Activated naive CD8-positive, alpha-beta T cell treated with anti-CD3 and anti-CD28 coated beads, Interleukin-2, amount 50 U/mL, for 16 hours (primary cell): ENCODE data around the gene VPS25.
"Not testable (repeated sequence)": the region's sequence is repeated elsewhere in the genome, so short reads cannot be mapped to it uniquely, and the experiment has no call there.

ENCODE experiments used
- DNase-seq: peaks from one replicate; pipeline ENCODE4 v3.0.0-alpha.2; 2020; ENCODE audit warnings: low read depth, low spot score

Gene VPS25

GRCh38 chr17:42768006-42768405, 5.2 kb upstream of the VPS25 start:
- DNase-seq: not testable (repeated sequence)

- DNase-seq: not testable (repeated sequence)
These were observed 3.3 kb upstream of the VPS25 start for GRCh38 chr17:42769964-42770363.

DNA sequence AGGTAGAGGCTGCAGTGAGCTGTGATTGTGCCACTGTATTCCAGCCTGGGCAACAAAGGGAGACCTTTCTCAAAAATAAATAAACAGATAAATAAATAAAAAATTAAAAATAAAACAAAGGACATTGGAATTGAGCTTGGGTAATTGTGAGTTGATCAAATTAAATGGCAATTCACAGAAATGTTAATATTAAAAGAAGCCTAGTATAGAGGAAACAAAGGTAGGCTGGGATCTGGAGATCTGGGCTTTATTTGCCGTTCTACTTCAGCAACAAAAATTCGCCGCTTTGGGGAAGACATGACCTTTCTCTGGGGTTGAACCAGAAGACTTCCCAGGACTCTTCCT, 332 bp upstream of the VPS25 start:
- DNase-seq: no peak

DNA sequence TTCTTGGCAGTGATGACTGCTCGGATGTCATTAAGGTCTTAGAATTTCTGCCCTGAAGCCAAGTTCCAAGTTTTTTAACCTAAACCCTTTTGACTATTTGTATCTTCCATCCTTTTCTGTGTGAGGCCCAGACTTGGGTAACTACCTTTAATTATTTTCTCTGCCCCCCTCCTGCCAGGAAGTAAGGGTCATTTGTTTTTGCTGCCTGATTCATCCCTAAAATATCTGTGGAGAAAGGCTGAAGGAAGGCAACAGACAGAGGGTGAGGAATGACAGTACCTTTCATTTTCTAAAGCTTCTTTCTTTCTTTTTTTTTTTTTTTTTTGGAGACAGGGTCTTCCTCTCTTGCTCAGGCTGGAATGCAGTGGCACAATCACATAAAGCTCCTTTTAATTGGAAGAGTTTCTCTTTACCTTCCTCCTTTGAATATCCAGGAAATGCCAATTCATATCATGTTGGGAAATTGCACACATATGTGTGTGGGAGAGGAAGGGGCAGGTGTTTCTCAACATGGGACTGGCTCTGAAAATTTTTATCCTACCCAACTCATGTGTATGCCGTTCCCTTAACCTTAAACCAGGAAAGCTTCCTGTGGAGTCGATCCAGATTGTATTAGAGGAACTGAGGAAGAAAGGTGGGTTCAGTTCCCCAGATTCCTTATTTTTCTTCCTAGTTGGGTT, 957 bp downstream of the VPS25 start:
- DNase-seq: no peak

GRCh38 chr17:42775534-42776098, 2.4 kb downstream of the VPS25 start:
- DNase-seq: no peak

DNA sequence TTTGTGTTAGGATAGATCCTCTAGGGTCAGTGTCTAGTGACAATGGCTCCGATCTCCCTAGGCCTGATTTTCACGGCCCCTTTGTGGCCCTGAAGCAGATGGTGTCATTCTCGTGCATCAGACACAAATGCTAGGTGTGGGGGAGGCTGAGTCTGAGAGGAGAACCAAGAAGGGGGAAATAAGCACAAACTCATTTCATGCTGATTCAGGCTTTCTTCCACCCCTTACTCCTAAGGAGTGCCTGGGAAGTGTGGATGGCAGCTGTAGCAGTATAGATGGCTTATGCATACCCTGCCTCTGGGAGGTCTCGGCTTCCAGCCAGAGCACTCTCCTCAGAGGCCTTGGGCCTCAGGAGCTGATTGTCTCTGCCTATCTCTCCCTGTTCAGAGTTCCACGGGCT, 5.3 kb downstream of the VPS25 start:
- no peak for DNase-seq

GRCh38 chr17:42779304-42779935, 6.2 kb downstream of the VPS25 start:
- no peak for DNase-seq

GRCh38 chr17:42779936-42780850, 6.9 kb downstream of the VPS25 start, which contains the start of gene WNK4:
WNK4 (plus strand) TSS chr17:42780610; CDS start chr17:42780699, 89 bp downstream.
- no peak for DNase-seq

DNA sequence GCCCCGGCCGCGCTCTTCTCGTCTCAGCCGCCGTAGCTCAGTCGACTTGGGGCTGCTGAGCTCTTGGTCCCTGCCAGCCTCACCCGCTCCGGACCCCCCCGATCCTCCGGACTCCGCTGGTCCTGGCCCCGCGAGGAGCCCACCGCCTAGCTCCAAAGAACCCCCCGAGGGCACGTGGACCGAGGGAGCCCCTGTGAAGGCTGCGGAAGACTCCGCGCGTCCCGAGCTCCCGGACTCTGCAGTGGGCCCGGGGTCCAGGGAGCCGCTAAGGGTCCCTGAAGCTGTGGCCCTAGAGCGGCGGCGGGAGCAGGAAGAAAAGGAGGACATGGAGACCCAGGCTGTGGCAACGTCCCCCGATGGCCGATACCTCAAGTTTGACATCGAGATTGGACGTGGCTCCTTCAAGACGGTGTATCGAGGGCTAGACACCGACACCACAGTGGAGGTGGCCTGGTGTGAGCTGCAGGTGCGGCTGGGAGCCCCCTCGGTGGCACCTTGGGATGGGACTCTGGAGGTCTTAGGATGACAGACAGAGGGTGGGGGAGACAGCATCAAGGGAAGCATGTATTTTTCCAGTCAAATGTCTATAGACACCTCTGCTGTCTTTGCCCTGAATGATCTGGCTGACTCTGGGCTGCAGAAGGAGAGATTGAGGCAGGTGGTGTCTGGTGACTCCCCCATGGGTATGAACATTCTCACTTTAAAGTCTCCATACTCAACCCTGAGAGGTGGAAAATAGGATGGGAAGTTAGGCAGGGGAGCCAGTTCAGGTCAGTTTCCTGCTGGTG, 7.8 kb downstream of the VPS25 start:
- no peak for DNase-seq

- no peak for DNase-seq
These were observed 8.5 kb downstream of the VPS25 start for GRCh38 chr17:42781639-42782165.

GRCh38 chr17:42782166-42783061, 9.2 kb downstream of the VPS25 start:
- no peak for DNase-seq

DNA sequence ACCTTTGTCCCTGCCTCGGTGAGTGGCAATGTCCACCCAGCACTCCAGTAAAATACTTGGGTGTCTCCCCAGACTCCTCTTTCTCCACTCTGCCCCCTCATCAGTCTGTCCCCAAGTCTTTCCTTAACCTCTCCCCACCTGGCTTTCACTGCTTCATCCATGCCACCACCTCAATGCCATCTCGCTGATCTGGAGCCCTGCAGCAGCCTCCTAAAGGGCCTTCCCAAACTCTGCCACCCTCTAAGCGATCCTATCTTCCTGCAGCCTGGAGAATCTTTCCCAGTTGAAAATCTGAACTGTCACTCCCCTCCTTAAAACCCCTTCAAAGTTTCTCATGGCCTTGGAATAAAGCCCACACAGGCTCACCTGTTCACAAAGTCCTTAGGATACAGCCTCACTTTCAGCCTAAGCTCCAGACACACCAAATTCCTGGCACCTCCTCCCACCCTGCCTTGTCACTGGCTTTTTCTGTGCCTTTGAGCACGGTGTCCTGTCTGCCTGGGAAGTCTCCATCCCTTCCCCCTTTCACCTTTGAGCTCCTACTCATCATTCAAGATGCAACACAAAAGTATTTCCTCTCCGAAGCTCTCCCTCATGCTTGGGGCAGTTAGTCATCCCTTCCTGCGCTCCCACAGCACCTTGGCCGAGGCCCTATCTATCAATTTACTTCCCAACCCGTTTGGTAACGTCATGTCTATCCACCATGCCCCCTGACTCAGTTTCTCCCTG, 10.0 kb downstream of the VPS25 start:
- no peak for DNase-seq

DNA sequence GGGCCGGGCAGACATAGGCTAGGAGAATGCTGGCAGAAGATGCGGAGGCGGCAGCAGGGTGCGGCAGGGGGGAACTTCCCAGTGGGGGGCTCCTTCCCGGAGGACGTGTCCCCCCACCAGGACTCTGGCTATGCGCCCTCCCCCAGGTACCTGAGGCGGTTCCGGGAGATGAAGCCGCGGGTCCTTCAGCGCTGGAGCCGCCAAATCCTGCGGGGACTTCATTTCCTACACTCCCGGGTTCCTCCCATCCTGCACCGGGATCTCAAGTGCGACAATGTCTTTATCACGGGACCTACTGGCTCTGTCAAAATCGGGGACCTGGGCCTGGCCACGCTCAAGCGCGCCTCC, 10.5 kb downstream of the VPS25 start:
- DNase-seq: no peak

GRCh38 chr17:42784409-42784808, 11.2 kb downstream of the VPS25 start:
- no peak for DNase-seq

DNA sequence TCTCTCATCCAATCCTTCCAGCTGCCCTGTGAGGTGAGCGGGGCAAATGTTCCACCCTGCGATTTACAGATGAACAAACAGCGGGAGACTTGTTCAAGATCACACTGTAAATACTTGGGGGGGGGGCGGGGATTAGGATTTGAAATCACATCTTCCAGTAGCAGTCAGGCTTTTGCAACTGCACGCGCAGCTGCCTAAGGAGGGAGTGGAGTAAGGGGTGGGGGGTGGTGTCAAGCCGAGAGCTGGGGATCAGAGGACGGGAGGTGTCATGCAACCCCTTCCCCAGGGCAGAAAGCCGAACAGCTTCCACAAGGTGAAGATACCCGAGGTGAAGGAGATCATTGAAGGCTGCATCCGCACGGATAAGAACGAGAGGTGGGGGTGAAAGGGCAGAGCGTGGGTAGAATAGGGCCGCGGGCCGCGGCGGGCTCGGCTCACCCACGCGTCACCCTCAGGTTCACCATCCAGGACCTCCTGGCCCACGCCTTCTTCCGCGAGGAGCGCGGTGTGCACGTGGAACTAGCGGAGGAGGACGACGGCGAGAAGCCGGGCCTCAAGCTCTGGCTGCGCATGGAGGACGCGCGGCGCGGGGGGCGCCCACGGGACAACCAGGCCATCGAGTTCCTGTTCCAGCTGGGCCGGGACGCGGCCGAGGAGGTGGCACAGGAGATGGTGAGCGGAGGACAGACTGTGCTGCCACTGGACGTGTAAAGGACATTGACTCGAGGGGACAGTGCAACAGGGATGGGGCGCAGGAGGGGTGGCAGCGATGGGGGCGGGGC, 11.8 kb downstream of the VPS25 start:
- DNase-seq: no peak

GRCh38 chr17:42787266-42787665, 14.0 kb downstream of the VPS25 start:
- DNase-seq: no peak

- DNase-seq: no peak
These were observed 18.7 kb downstream of the VPS25 start for GRCh38 chr17:42791948-42792347.

DNA sequence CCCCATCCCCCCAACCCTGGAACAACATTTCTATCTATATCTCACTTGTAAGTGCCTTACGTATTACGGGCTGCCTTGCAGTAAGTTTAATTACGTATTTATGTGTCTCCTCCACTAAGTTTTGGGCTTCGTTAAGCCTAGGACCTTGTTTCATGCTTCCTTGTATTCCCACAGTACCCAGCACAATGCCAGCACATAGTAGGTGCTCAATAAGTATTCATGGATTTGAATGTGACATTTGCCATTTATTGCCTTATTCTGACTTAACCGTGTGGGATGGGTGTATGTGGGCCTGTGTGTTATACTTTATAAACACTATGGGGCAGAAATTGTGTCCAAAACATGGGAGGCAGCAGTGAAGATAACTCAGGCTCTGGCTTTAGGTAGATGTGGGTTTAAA, 19.3 kb downstream of the VPS25 start:
- no peak for DNase-seq

GRCh38 chr17:42795061-42795460, 21.8 kb downstream of the VPS25 start:
- DNase-seq: no peak
